ENCODE results near the gene CA10. TPM values are rescaled to one million over a fixed set of nuclear protein-coding genes. Genes with fewer than 3 reads are reported as not detected.

Gene CA10
- total RNA-seq, 1 donor = not detected

DNA sequence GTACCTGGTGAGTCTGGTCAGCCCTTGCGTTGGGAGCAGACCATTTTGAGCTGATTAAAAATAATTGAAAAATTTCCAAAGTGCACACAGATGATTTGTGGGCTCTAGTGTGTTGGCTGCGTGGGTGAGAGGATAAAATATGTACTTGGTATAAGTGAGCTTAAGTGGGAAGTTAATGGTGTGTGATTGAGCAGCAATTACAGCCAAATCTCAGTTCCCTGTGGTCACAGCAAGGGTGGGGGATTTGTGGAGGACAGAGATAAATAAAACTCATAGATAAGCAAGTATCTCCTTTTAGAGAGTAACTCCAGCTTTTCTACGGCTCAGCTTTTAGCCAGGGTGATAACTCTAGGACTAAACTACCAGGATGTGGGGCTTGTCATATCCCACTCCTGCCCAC lies 507.7 kb downstream of the CA10 start:
- Histone ChIP-seq H3K4me1 (ENCODE audit: insufficient read depth, low read length) (no peaks in the 10 kb centered on the region), H3K4me3 (ENCODE audit: insufficient read depth, low read length) (no peak overlapping the region), H3K27ac (ENCODE audit: low read depth, low read length) (no peak overlapping the region), H3K4me2 (ENCODE audit: insufficient read depth, low read length) (no peak overlapping the region), H3K27me3 (ENCODE audit: insufficient read depth, low read length) (no peaks in the 10 kb centered on the region), H3K9me3 (ENCODE audit: low read depth, low read length) (no peaks in the 10 kb centered on the region), H2AFZ (ENCODE audit: low read length) (no peak overlapping the region), H3K36me3 (ENCODE audit: insufficient read depth, low read length) (no peaks in the 10 kb centered on the region), H3K79me2 (ENCODE audit: insufficient read depth, low read length) (no peaks in the 10 kb centered on the region), H4K20me1 (ENCODE audit: insufficient read depth, low read length) (no peaks in the 10 kb centered on the region)
- DNase-seq (ENCODE audit: insufficient read length, low spot score, missing footprints) = no peak
- TF ChIP-seq, protein P1, sequence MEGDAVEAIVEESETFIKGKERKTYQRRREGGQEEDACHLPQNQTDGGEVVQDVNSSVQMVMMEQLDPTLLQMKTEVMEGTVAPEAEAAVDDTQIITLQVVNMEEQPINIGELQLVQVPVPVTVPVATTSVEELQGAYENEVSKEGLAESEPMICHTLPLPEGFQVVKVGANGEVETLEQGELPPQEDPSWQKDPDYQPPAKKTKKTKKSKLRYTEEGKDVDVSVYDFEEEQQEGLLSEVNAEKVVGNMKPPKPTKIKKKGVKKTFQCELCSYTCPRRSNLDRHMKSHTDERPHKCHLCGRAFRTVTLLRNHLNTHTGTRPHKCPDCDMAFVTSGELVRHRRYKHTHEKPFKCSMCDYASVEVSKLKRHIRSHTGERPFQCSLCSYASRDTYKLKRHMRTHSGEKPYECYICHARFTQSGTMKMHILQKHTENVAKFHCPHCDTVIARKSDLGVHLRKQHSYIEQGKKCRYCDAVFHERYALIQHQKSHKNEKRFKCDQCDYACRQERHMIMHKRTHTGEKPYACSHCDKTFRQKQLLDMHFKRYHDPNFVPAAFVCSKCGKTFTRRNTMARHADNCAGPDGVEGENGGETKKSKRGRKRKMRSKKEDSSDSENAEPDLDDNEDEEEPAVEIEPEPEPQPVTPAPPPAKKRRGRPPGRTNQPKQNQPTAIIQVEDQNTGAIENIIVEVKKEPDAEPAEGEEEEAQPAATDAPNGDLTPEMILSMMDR (IDR thresholded peaks at IDR 0.05; ENCODE audit: extremely low read depth, low read depth, low read length) = no peak

DNA sequence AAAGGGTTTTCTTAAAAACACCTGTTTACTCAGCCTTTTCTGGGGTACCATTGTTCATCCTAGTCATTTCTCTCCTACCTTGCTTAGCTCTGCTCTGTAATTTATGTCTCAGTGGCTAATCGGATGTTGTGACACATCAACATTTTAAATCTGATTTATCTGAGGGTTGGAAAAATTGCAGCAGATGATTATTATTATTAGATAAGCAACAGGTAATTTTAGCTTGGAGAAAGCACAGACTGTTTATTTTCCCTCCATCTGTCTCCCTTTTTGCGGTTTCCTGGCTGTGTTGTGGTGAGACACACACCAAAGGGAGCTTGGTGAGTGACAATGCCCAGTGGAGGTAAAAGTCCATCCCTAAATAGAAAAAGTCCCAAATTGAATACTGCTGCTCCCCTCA lies 508.3 kb downstream of the CA10 start:
- Histone ChIP-seq H3K27ac (ENCODE audit: low read depth, low read length) (no peak overlapping the region), H4K20me1 (ENCODE audit: insufficient read depth, low read length) (no peaks in the 10 kb centered on the region), H3K4me1 (ENCODE audit: insufficient read depth, low read length) (no peaks in the 10 kb centered on the region), H3K36me3 (ENCODE audit: insufficient read depth, low read length) (no peaks in the 10 kb centered on the region), H3K4me3 (ENCODE audit: insufficient read depth, low read length) (no peak overlapping the region), H2AFZ (ENCODE audit: low read length) (no peak overlapping the region), H3K79me2 (ENCODE audit: insufficient read depth, low read length) (no peaks in the 10 kb centered on the region), H3K9me3 (ENCODE audit: low read depth, low read length) (no peaks in the 10 kb centered on the region), H3K27me3 (ENCODE audit: insufficient read depth, low read length) (no peaks in the 10 kb centered on the region), H3K4me2 (ENCODE audit: insufficient read depth, low read length) (no peak overlapping the region)
- no peak for DNase-seq (ENCODE audit: insufficient read length, low spot score, missing footprints)
- TF ChIP-seq, protein P1 (IDR thresholded peaks at IDR 0.05; ENCODE audit: extremely low read depth, low read depth, low read length) = no peak

DNA sequence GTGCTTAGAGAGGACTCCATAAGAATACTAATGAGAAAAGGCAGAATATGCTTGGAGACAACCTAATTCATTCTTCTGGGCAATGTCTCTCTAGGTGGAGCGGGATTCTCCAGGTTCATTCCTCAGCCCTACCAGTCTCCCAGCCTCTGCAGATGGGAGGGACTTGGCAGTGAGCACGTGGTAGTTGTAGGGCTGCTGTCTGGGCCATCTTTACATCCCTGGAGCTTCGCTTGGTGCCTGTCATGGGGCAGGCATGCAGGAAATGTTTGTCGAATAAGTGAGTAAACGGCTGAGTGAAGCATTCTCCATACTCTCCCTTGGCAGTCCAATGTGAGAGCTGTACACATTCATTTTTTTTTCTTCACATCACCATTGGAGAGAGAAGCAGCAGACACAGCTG lies 510.7 kb downstream of the CA10 start:
- no peaks in the 10 kb centered on the region for H3K27me3 ChIP-seq (ENCODE audit: insufficient read depth, low read length)
- DNase-seq (ENCODE audit: insufficient read length, low spot score, missing footprints) = no peak
- H3K36me3 ChIP-seq (ENCODE audit: insufficient read depth, low read length) = no peaks in the 10 kb centered on the region
- no peaks in the 10 kb centered on the region for H3K9me3 ChIP-seq (ENCODE audit: low read depth, low read length)
- no peak overlapping the region for H3K4me3 ChIP-seq (ENCODE audit: insufficient read depth, low read length)
- H3K4me2 ChIP-seq (ENCODE audit: insufficient read depth, low read length) = no peak overlapping the region
- H3K4me1 ChIP-seq (ENCODE audit: insufficient read depth, low read length) = no peaks in the 10 kb centered on the region
- H3K79me2 ChIP-seq (ENCODE audit: insufficient read depth, low read length) = no peaks in the 10 kb centered on the region
- TF ChIP-seq, protein P1 (IDR thresholded peaks at IDR 0.05; ENCODE audit: extremely low read depth, low read depth, low read length) = no peak
- no peak overlapping the region for H2AFZ ChIP-seq (ENCODE audit: low read length)
- no peak overlapping the region for H3K27ac ChIP-seq (ENCODE audit: low read depth, low read length)
- no peaks in the 10 kb centered on the region for H4K20me1 ChIP-seq (ENCODE audit: insufficient read depth, low read length)

GRCh38 chr17:51647067-51647466 lies 511.4 kb downstream of the CA10 start:
- Histone ChIP-seq H2AFZ (ENCODE audit: low read length) (no peak overlapping the region), H3K4me1 (ENCODE audit: insufficient read depth, low read length) (no peaks in the 10 kb centered on the region), H3K27ac (ENCODE audit: low read depth, low read length) (no peak overlapping the region), H3K36me3 (ENCODE audit: insufficient read depth, low read length) (no peaks in the 10 kb centered on the region), H4K20me1 (ENCODE audit: insufficient read depth, low read length) (no peaks in the 10 kb centered on the region), H3K4me3 (ENCODE audit: insufficient read depth, low read length) (no peak overlapping the region), H3K79me2 (ENCODE audit: insufficient read depth, low read length) (no peaks in the 10 kb centered on the region), H3K4me2 (ENCODE audit: insufficient read depth, low read length) (no peak overlapping the region), H3K27me3 (ENCODE audit: insufficient read depth, low read length) (no peaks in the 10 kb centered on the region), H3K9me3 (ENCODE audit: low read depth, low read length) (no peaks in the 10 kb centered on the region)
- TF ChIP-seq, protein P1 (IDR thresholded peaks at IDR 0.05; ENCODE audit: extremely low read depth, low read depth, low read length) = no peak
- DNase-seq (ENCODE audit: insufficient read length, low spot score, missing footprints) = no peak
